Endodermal cell (in vitro differentiated cells): ENCODE data around the gene TCF12. TPM values are rescaled to one million over a fixed set of nuclear protein-coding genes. Genes with fewer than 3 reads are reported as not detected.

Source experiments
- DNase-seq: peaks from one replicate; pipeline ENCODE4 v3.0.0-alpha.2; 2017
- H3K27ac ChIP-seq: 2 replicates; pipeline ENCODE4 v1.5.1; 2013; ENCODE audit warnings: mild to moderate bottlenecking, low read depth, low read length, moderate library complexity
- H3K27me3 ChIP-seq: 2 replicates; pipeline ENCODE4 v1.6.1; 2013; ENCODE audit warnings: mild to moderate bottlenecking, low read length, moderate library complexity; ENCODE audit not compliant: insufficient read depth, control insufficient read depth, poor library complexity, severe bottlenecking
- H3K36me3 ChIP-seq: 2 replicates; pipeline ENCODE4 v1.7.0; 2013; ENCODE audit warnings: mild to moderate bottlenecking, low read length, moderate library complexity; ENCODE audit not compliant: control insufficient read depth, insufficient read depth
- H3K4me1 ChIP-seq: one replicate; pipeline ENCODE4 v1.7.0; 2013; ENCODE audit warnings: low read length; ENCODE audit not compliant: control insufficient read depth, insufficient read depth
- H3K4me3 ChIP-seq: 2 replicates; pipeline ENCODE4 v1.5.1; 2013; ENCODE audit warnings: mild to moderate bottlenecking, low read length, moderate library complexity
- H3K9ac ChIP-seq: 2 replicates; pipeline ENCODE4 v1.6.1; 2013; ENCODE audit warnings: mild to moderate bottlenecking, low read length, moderate library complexity; ENCODE audit not compliant: poor library complexity, severe bottlenecking; ENCODE audit errors: extremely low read depth
- H3K9me3 ChIP-seq: 2 replicates; pipeline ENCODE4 v1.6.1; 2013; ENCODE audit warnings: mild to moderate bottlenecking, low read length, moderate library complexity; ENCODE audit not compliant: control insufficient read depth
- H3K27ac Mint-ChIP-seq: 2 replicates; pipeline ENCODE4 v1.8.0; 2020; ENCODE audit warnings: mixed read lengths
- H3K27me3 Mint-ChIP-seq: 2 replicates; pipeline ENCODE4 v1.8.0; 2021; ENCODE audit warnings: mild to moderate bottlenecking, mixed read lengths; ENCODE audit not compliant: insufficient read depth
- H3K36me3 Mint-ChIP-seq: 2 replicates; pipeline ENCODE4 v1.8.0; 2020; ENCODE audit warnings: low read depth, mixed read lengths
- H3K4me1 Mint-ChIP-seq: 2 replicates; pipeline ENCODE4 v1.8.0; 2020; ENCODE audit warnings: mixed read lengths
- H3K4me3 Mint-ChIP-seq: 2 replicates; pipeline ENCODE4 v1.8.0; 2020; ENCODE audit warnings: mild to moderate bottlenecking, moderate library complexity, mixed read lengths
- H3K9me3 Mint-ChIP-seq: 2 replicates; pipeline ENCODE4 v1.8.0; 2020; ENCODE audit warnings: mild to moderate bottlenecking, mixed read lengths
- CTCF ChIP-seq: fragments of 200-600 bp; sonication (generic); conservative IDR thresholded peaks from 2 replicates; pipeline ENCODE4 v1.5.0; 2021; ENCODE audit warnings: antibody characterized with exemption, mild to moderate bottlenecking
- WGBS, 2 experiments: methylation state at CpG; one replicate each; pipeline versions ENCODE4 v1.1.5 to v1.1.7; 2013; ENCODE audit warnings: missing lambda C conversion rate in 2 of 2, mixed read lengths in 1 of 2; ENCODE audit not compliant: insufficient coverage in 1 of 2, insufficient read length in 1 of 2; 5-methylcytosine and 5-hydroxymethylcytosine counted together
- total RNA-seq, 2 donors: library from RNA; stranded (reverse); fragmentation: NEBNext Ultra II Directional in 1 of 2; extraction: Animal tissue kit (Norgen Biotek cat#: 25700) in 1 of 2; gene quantifications; 2 replicates in 1 of 2; 3 replicates in 1 of 2; pipeline ENCODE4 v1.2.1, GENCODE V29; 2021

TCF12 gene
- total RNA-seq, 2 donors from 2014 or later, result 103 to 121 TPM

- H3K9ac ChIP-seq, result no peak overlapping the region
- WGBS, 2 experiments, result 83 to 100% methylated on average over 1 to 2 of the region's 3 CpGs
- H3K9me3 ChIP-seq, result no peaks in the 10 kb centered on the region
- no peaks in the 10 kb centered on the region for H3K9me3 Mint-ChIP-seq
- DNase-seq, result no peak
- H3K27ac Mint-ChIP-seq, result no peak overlapping the region
- H3K36me3 Mint-ChIP-seq, result no peaks in the 10 kb centered on the region
- no peak overlapping the region for H3K4me3 ChIP-seq
- TF ChIP-seq CTCF, result no peak
- no peaks in the 10 kb centered on the region for H3K27me3 ChIP-seq
- H3K36me3 ChIP-seq, result no peaks in the 10 kb centered on the region
- peaks cover 33% of the 10 kb centered on the region for H3K4me1 Mint-ChIP-seq
- peaks cover 13% of the 10 kb centered on the region for H3K4me1 ChIP-seq
- H3K27ac ChIP-seq, result no peak overlapping the region
- H3K4me3 Mint-ChIP-seq, result no peak overlapping the region
- no peaks in the 10 kb centered on the region for H3K27me3 Mint-ChIP-seq
Observed at GRCh38 chr15:56972016-56972415, 53.6 kb downstream of the TCF12 start.

- Histone ChIP-seq H3K27me3 (no peaks in the 10 kb centered on the region), H3K4me3 (no peak overlapping the region), H3K4me1 (peaks cover 13% of the 10 kb centered on the region), H3K36me3 (no peaks in the 10 kb centered on the region), H3K9ac (no peak overlapping the region), H3K27ac (no peak overlapping the region), H3K9me3 (no peaks in the 10 kb centered on the region)
- WGBS, 2 experiments, result 100% methylated on average over 1 of the region's 1 CpG; no CpG with 5 or more reads in 1 of the 2 experiments
- Mint-ChIP-seq H3K4me3 (no peak overlapping the region), H3K9me3 (no peaks in the 10 kb centered on the region), H3K27me3 (no peaks in the 10 kb centered on the region), H3K4me1 (peaks cover 31% of the 10 kb centered on the region), H3K27ac (no peak overlapping the region), H3K36me3 (no peaks in the 10 kb centered on the region)
- TF ChIP-seq CTCF, result no peak
- no peak for DNase-seq
Observed at GRCh38 chr15:56972426-56972825, 54.0 kb downstream of the TCF12 start.

DNA sequence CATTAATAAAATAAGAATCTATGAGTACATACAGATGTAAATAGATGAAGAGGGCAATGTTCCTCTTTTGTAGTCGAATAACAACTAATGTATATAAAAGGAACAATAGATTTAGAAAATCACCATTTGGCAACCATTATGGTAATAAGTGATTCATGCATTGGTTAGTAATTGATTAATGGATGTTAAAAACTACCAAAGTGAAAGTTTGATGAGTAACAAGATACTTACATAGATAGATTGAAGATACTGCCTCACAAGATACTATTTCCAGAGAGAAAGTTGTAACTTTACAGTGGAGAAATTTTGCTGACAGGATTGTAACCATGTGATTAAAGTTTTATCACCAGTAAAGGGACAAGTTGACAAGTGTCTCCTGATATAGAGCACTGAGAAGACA lies 55.0 kb downstream of the TCF12 start:
- no CpG with 5 or more reads among the region's 1 CpG for WGBS, 2 experiments
- H3K4me1 Mint-ChIP-seq, result peaks cover 29% of the 10 kb centered on the region
- no peak overlapping the region for H3K4me3 Mint-ChIP-seq
- no peaks in the 10 kb centered on the region for H3K9me3 Mint-ChIP-seq
- Histone ChIP-seq H3K27me3 (no peaks in the 10 kb centered on the region), H3K36me3 (no peaks in the 10 kb centered on the region), H3K27ac (no peak overlapping the region), H3K9me3 (no peaks in the 10 kb centered on the region), H3K9ac (no peak overlapping the region), H3K4me3 (no peak overlapping the region), H3K4me1 (peaks cover 13% of the 10 kb centered on the region)
- no peaks in the 10 kb centered on the region for H3K27me3 Mint-ChIP-seq
- no peak for DNase-seq
- no peak for TF ChIP-seq CTCF
- no peak overlapping the region for H3K27ac Mint-ChIP-seq
- H3K36me3 Mint-ChIP-seq, result no peaks in the 10 kb centered on the region
